ENCODE data around the gene TRAPPC6A.
A peak's percentile ranks its signal among the peaks of the same experiment; 100 is the strongest.

Gene TRAPPC6A

GRCh38 chr19:45145270-45146189 is 32.5 kb downstream of the TRAPPC6A start:
- DNase-seq: no peak

GRCh38 chr19:45144431-45145269 is 33.4 kb downstream of the TRAPPC6A start:
- no peak for DNase-seq

GRCh38 chr19:45142726-45143110 is 35.3 kb downstream of the TRAPPC6A start:
- DNase-seq: no peak

GRCh38 chr19:45142016-45142725 is 35.9 kb downstream of the TRAPPC6A start:
- no peak for DNase-seq

- DNase-seq: no peak
Measured at GRCh38 chr19:45141203-45141900, 36.7 kb downstream of the TRAPPC6A start.

- DNase-seq: no peak
Measured at GRCh38 chr19:45140533-45140932, 37.5 kb downstream of the TRAPPC6A start.

- DNase-seq: no peak
Measured at GRCh38 chr19:45140144-45140503, 37.9 kb downstream of the TRAPPC6A start.

GRCh38 chr19:45139286-45140143 is 38.5 kb downstream of the TRAPPC6A start:
- no peak for DNase-seq

GRCh38 chr19:45138303-45138751 is 39.7 kb downstream of the TRAPPC6A start:
- DNase-seq: no peak

GRCh38 chr19:45137179-45137761 is 40.8 kb downstream of the TRAPPC6A start:
- DNase-seq: peak; percentile 68

GRCh38 chr19:45136507-45137178 is 41.4 kb downstream of the TRAPPC6A start:
- no peak for DNase-seq

- no peak for DNase-seq
Measured at GRCh38 chr19:45135176-45135885, 42.7 kb downstream of the TRAPPC6A start.

- no peak for DNase-seq
Measured at GRCh38 chr19:45133661-45134060, 44.4 kb downstream of the TRAPPC6A start.

GRCh38 chr19:45130888-45131615 is 47.0 kb downstream of the TRAPPC6A start:
- DNase-seq: no peak

- DNase-seq: no peak
Measured at GRCh38 chr19:45130236-45130635, 47.8 kb downstream of the TRAPPC6A start.

GRCh38 chr19:45128806-45129205 is 49.2 kb downstream of the TRAPPC6A start:
- no peak for DNase-seq

GRCh38 chr19:45128146-45128545 is 49.9 kb downstream of the TRAPPC6A start:
- no peak for DNase-seq

GRCh38 chr19:45126654-45127053 is 51.4 kb downstream of the TRAPPC6A start:
- no peak for DNase-seq

- no peak for DNase-seq
Measured at GRCh38 chr19:45125975-45126493, 52.0 kb downstream of the TRAPPC6A start.
